ENCODE data around the gene CYP4B1. TPM values are rescaled to one million over a fixed set of nuclear protein-coding genes. Genes with fewer than 3 reads are reported as not detected.

CYP4B1 gene
- total RNA-seq, 4 donors from 2014 or later = 14.0 to 147 (median 109) TPM

- no peak overlapping the region for H3K4me3 ChIP-seq
Observed at GRCh38 chr1:46807046-46807972, 8.5 kb downstream of the CYP4B1 start.

GRCh38 chr1:46809071-46809470, 10.2 kb downstream of the CYP4B1 start:
- no peak for TF ChIP-seq CTCF (IDR thresholded peaks at IDR 0.05)
- no peak for TF ChIP-seq POLR2A (IDR thresholded peaks at IDR 0.05)
- Histone ChIP-seq H3K27ac (no peak overlapping the region), H3K9me3 (no peaks in the 10 kb centered on the region), H3K27me3 (no peaks in the 10 kb centered on the region), H3K36me3 (peaks cover 0 to 51% (median 4%) of the 10 kb centered on the region in 3 donors), H3K4me1 (peaks cover 8 to 38% (median 30%) of the 10 kb centered on the region in 3 donors), H3K4me3 (no peak overlapping the region)
- intact Hi-C loops (cut with DNase I) = no loop called here
- 100% methylated on average over 1 of the region's 1 CpG for WGBS, 2 donors
- no peak for DNase-seq

More at GRCh38 chr1:46807046-46807972, 8.5 kb downstream of the CYP4B1 start:
- intact Hi-C loops (cut with DNase I) = no loop called here
- Histone ChIP-seq H3K9me3 (no peaks in the 10 kb centered on the region), H3K27ac (peak overlapping the region; percentile 56 to 89 (median 80)), H3K27me3 (no peaks in the 10 kb centered on the region), H3K4me1 (peaks cover 8 to 55% (median 37%) of the 10 kb centered on the region in 3 donors), H3K36me3 (peaks cover 0 to 34% (median 3%) of the 10 kb centered on the region in 3 donors)
- no peak for DNase-seq
- WGBS, 2 donors = 80 to 85% methylated on average over 7 of the region's 7 CpGs
- TF ChIP-seq POLR2A (IDR thresholded peaks at IDR 0.05) (no peak), CTCF (IDR thresholded peaks at IDR 0.05) (no peak)

- 96% methylated on average over 3 of the region's 3 CpGs for WGBS, 2 donors
- intact Hi-C loops (cut with DNase I) = no loop called here
- Histone ChIP-seq H3K4me3 (no peak overlapping the region), H3K36me3 (peaks cover 0 to 60% (median 6%) of the 10 kb centered on the region in 3 donors), H3K27ac (no peak overlapping the region), H3K4me1 (peaks cover 8 to 30% (median 25%) of the 10 kb centered on the region in 3 donors), H3K9me3 (no peaks in the 10 kb centered on the region), H3K27me3 (no peaks in the 10 kb centered on the region)
- no peak for TF ChIP-seq POLR2A (IDR thresholded peaks at IDR 0.05)
- no peak for TF ChIP-seq CTCF (IDR thresholded peaks at IDR 0.05)
- no peak for DNase-seq
Observed at GRCh38 chr1:46809904-46810303, 11.1 kb downstream of the CYP4B1 start.

GRCh38 chr1:46810596-46810995, 11.8 kb downstream of the CYP4B1 start:
- no peaks in the 10 kb centered on the region for H3K9me3 ChIP-seq
- no peaks in the 10 kb centered on the region for H3K27me3 ChIP-seq
- WGBS, 2 donors = 69 to 87% methylated on average over 4 to 5 of the region's 5 CpGs
- H3K4me1 ChIP-seq = peaks cover 7 to 23% (median 18%) of the 10 kb centered on the region in 3 donors
- H3K27ac ChIP-seq = peak overlapping the region in 1 of 4 donors; percentile 31
- intact Hi-C loops (cut with DNase I) = no loop called here
- no peak for DNase-seq
- peaks cover 0 to 66% (median 9%) of the 10 kb centered on the region in 3 donors for H3K36me3 ChIP-seq
- TF ChIP-seq CTCF (IDR thresholded peaks at IDR 0.05) (no peak), POLR2A (IDR thresholded peaks at IDR 0.05) (no peak)
- no peak overlapping the region for H3K4me3 ChIP-seq

GRCh38 chr1:46811053-46811452, 12.2 kb downstream of the CYP4B1 start:
- Histone ChIP-seq H3K36me3 (peaks cover 0 to 71% (median 9%) of the 10 kb centered on the region in 3 donors), H3K27me3 (no peaks in the 10 kb centered on the region), H3K27ac (peak overlapping the region in 1 of 4 donors; percentile 31), H3K9me3 (no peaks in the 10 kb centered on the region), H3K4me1 (peaks cover 3 to 18% (median 14%) of the 10 kb centered on the region in 3 donors), H3K4me3 (no peak overlapping the region)
- WGBS, 2 donors = 50 to 83% methylated on average over 2 to 3 of the region's 5 CpGs
- DNase-seq = no peak
- TF ChIP-seq POLR2A (IDR thresholded peaks at IDR 0.05) = no peak
- TF ChIP-seq CTCF (IDR thresholded peaks at IDR 0.05) = no peak
- intact Hi-C loops (cut with DNase I) = no loop called here

Measured in esophagus squamous epithelium (tissue), 5 donors.